Ureter (tissue), 1 donor: ENCODE results near the gene COG8. TPM values are rescaled to one million over a fixed set of nuclear protein-coding genes. Genes with fewer than 3 reads are reported as not detected.
A peak's percentile ranks its signal among the peaks of the same experiment; 100 is the strongest.
"Not testable (repeated sequence)": the region's sequence is repeated elsewhere in the genome, so short reads cannot be mapped to it uniquely, and the experiment has no call there.

Experiments
- DNase-seq: peaks from one replicate; pipeline ENCODE4 v3.0.0-alpha.2; 2020; ENCODE audit warnings: low spot score
- total RNA-seq: library from RNA; stranded (reverse); gene quantifications from one replicate; pipeline ENCODE4 v1.2.4, GENCODE V29; 2023
- donor health status: DM: yes; HTN: yes; CAD: no.

Gene COG8
- total RNA-seq, 1 donor from 2014 or later, result 30.1 TPM

- no peak for DNase-seq
Observed at GRCh38 chr16:69319381-69319780, 20.0 kb downstream of the COG8 start.

GRCh38 chr16:69318911-69319289, 20.5 kb downstream of the COG8 start:
- DNase-seq, result no peak

DNA sequence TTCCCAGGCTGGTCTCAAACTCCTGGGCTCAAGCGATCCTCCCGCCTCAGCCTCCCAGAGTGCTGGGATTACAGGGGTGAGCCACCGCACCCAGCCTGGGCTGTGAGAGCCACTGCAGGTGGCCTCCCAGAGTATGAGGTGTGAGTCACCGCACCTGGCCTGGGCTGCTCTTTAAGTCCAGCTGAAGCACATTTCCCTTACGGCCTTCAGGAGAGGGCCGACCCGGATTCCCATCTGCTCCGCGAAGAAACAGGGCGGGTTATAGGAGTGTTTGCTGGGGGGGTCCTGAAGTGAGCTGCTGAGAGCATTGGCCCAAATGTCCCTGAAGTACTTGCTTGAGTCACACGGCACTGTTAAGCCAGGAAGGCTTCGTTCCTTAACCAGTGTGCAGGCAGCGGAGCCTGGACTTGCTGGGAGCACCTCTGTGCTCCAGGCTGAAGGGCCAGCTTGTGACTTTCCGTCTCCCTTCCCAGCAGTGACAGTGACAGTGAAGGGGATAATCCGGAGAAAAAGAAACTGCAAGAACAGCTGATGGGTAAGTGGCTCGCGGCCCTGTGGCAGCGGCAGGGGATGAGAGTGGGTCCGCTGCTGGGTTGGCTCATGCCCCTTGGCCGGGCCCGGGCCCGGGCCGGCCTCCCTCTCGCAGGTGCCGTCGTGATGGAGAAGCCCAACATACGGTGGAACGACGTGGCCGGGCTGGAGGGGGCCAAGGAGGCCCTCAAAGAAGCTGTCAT, 21.0 kb downstream of the COG8 start:
- DNase-seq, result no peak

GRCh38 chr16:69316595-69317034, 22.7 kb downstream of the COG8 start:
- no peak for DNase-seq

GRCh38 chr16:69315486-69316311, 23.7 kb downstream of the COG8 start:
- no peak for DNase-seq

DNA sequence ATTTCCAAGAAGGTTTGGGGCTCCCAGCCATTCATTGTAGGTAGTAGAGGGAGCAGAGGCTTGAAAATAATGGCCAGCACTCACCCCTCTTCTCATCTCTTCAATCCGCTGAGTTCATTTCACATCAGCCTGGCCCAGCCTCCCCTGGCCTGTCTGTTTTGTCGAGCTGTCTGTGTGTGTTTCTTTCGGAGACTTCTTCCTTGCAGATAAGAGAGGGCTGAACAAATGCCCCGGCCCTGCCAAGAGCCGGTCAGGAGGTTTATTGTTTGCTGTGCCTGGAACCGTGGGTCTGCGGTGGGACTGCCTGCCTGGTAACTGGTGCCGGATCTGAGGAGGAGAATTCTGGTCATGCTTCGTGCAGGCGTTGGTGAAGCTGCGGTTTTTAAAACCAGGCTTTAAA, 24.8 kb downstream of the COG8 start:
- DNase-seq, result no peak

DNA sequence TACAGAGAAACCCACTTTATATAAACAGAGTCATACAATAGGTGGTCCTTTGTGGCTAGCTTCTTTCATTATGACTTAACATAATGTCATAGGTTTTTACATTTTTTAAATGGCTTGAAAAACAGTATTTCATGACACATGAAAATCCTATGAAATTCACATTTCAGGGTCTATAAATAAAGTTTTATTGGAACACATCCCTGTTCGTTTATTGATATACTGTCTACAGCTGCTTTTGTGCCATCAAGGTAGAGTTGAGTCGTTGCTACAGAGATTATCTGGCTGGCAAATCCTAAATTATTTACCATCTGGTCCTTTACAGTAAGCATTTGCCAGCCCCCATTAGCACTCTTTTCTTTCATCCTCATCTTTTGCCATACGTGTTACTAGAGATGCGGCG, 25.9 kb downstream of the COG8 start:
- DNase-seq, result no peak

DNA sequence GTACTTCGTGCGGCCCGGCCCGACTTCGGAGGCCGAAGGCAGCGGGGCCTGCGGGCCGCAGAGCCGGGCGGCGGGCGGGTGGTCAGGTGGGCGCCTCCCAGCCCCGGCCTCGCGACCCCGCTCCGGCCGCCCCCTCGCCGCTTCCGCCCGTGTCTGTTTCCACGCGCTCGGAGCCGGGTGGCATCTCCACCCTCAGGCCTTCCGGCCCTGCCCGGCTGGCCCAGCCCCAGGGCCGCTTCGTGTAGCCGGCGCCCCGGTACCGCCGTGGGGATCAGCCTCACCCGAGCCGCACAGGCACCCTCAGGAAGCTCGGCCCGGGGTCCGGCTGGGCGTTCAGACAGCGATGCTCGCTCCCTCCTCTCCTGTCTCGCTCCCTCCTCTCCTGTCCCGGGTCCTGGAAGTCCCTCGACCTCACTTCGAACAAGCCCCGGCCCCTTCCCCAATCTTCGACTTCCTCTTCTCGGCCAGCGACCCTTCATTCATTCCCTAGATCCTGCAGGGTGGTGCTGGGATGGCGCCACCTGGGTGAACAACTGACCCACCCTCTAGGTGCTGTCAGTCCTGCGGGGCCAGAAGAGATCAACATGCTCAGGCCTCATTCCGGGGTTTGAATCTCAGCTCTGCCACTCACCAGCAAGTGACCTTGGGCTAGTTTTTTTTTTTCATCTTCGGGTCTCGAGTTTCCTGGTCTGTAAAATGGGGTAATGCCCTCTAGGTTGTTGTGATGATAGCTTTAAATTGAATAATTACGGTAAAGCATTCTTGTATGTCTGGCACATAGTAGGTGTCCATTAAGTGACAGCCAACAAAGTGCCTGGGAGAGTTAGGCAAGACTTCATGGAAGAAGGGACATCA, 27.6 kb downstream of the COG8 start:
- DNase-seq, result no peak

DNA sequence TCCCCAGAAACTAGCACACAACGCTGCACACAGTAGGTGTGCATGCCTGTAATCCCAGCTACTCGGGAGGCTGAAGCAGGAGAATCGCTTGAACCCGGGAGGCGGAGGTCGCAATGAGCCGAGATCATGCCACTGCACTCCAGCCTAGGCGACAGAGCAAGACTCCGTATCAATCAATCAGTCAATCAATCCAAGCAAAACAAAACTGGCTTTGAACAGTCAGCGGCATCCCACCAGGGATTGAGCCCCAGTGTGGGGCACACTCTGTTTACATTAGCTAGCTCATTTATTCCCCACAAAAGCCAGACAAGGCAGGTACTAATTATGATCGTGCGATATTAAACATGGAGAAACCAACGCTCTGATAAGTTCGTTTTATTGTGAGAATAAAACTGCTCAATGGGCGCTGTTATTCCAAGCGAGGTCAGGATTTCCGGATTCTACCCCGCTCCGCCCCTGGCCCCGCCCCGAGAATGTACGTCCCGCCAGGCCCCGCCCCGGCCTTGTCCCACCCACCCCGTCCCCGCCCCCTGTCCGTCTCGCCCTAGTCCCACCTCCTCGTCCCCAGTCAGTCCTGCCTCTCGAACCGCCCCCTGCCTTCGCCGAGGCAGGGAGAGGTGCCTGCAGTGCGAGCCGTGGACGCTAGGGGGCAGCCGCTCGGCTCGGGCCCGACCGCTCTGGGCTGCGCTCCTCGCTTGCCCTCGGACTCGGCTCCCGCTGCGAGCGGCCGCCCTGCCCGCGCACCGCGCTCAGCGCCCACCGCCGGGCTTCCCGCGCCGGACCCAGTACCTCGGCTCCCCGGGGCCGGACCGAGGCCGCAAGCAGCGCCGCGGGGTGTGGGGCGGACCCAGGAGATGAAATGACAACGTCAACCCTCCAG, 28.5 kb downstream of the COG8 start, which contains the start of gene VPS4A:
TSS of gene VPS4A (plus strand) at position 698 of the 880 bp plus-strand sequence. CDS start at position 860, 162 bp downstream.
- peak; percentile 96 for DNase-seq

DNA sequence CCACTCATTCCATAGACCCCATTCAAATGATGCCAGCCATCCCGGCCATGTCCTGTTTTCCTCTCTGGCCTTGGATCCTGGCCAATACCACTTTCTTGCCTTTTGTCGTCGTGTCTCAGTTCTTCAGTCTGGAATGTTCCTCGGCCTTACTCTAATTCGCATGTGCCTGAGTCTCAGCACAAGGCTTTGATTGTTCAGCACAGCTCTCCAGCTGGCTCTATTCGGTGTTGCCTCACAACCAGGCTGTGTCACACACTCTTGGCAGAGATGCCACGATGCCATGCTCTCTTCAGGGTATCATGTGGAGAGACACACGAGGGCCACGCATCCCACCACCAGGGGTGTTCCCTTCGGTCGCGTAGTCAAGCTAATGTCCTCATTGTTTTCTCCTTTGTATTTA, 30.0 kb downstream of the COG8 start:
- no peak for DNase-seq

DNA sequence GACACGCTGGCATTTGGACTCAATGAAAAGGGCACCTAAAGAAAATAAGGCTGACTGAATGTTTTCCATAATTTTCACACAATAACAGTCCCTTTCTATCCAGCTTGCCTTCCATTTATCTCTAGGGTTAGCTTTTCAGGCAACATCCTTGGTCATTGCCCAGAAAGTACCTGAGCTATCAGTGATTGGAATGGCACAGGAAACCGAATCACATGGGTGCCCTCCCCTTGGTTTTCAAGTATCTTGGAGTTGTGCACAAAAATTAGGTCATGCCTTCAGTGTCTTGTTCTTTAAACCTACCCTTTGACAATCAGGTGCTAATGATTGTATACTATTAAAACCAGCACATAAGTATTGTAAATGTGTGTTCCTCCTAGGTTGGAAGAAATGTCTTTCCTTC, 31.5 kb downstream of the COG8 start:
- no peak for DNase-seq

DNA sequence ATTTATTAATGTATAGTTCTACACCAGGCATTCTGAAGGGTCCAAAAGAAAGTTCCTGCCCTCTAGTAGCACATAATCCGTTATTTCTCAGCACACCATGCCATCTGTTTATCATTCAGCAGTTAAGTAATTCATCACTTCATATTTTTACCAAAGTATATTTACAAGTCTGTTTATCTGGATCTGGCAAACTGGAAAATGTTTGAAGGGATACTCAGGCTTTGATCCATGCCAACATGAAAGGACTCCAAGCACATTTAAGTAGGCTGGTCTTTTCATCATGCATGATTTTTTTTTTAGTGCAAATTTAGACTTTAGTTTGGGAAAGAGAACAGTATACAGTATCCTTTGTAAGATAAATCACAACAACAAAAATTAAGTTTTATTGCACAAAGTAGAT, 32.3 kb downstream of the COG8 start:
- no peak for DNase-seq

- DNase-seq, result no peak
Observed at GRCh38 chr16:69306031-69306430, 33.3 kb downstream of the COG8 start.

GRCh38 chr16:69302301-69302700, 37.1 kb downstream of the COG8 start:
- DNase-seq, result no peak

GRCh38 chr16:69301861-69302260, 37.5 kb downstream of the COG8 start:
- no peak for DNase-seq

- DNase-seq, result no peak
Observed at GRCh38 chr16:69301187-69301586, 38.2 kb downstream of the COG8 start.

GRCh38 chr16:69298261-69298660, 41.1 kb downstream of the COG8 start:
- no peak for DNase-seq

DNA sequence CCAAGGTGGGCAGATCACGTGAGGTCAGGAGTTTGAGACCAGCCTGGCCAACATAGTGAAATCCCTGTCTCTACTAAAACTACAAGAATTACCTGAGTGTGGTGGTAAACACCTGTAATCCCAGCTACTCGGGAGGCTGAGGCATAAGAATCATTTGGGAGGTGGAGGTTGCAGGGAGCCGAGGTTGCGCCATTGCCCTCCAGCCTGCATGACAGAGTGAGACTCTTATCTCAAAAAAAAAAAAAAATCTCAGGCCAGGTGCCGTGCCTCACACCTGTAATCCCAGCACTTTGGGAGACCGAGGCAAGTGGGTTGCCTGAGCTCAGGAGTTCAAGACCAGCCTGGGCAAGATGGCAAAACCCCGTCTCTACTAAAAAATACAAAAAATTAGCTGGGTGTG, 42.6 kb downstream of the COG8 start:
- DNase-seq, result not testable (repeated sequence)

GRCh38 chr16:69294051-69294450, 45.3 kb downstream of the COG8 start:
- no peak for DNase-seq

DNA sequence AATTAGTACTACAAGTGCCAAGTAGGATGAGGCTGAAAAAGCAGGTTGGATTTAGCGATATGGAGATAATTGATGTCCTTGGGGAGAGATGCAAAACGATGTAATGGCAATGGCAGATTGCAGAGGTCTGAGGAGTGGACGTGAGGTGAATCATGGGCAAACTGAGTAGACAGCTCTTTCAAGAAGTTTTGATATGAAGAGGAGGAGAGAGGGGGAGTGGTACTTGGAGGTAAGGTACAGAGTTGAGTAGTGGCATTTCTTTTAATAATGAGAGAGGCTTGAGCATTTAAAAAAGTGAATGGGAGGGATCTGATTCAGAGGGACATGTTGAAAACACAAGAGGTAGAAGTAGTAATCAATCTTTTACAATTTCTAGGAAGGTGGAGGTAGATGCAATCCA, 46.0 kb downstream of the COG8 start:
- DNase-seq, result no peak

DNA sequence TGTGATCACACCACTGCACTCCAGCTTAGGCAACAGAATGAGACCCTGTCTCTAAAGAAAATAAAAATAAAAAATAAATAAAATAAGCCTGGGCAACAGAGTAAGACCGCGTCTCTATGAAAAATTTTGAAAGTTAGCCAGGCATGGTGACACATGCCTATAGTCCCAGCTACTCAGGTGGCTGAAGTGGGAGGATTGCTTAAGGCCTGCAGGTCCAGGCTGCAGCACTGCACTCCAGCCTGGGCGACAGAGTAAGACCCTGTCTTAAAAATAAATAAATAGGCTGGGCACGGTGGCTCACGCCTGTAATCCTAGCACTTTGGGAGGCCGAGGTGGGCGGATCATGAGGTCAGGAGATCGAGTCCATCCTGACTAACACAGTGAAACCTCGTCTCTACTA, 47.7 kb downstream of the COG8 start:
- not testable (repeated sequence) for DNase-seq
